SK-N-MC (cell line): ENCODE results near the gene NCOA3.

Source experiments
- EZH2 ChIP-seq: fragments of 200-600 bp; sonication (generic); IDR thresholded peaks from one replicate; pipeline ENCODE4 v1.6.1; 2017; ENCODE audit warnings: antibody characterized with exemption
- POLR2AphosphoS5 ChIP-seq: IDR thresholded peaks from 2 replicates; pipeline ENCODE4 v1.6.1; 2012; ENCODE audit warnings: mild to moderate bottlenecking, low read depth, low read length, borderline replicate concordance

DNA sequence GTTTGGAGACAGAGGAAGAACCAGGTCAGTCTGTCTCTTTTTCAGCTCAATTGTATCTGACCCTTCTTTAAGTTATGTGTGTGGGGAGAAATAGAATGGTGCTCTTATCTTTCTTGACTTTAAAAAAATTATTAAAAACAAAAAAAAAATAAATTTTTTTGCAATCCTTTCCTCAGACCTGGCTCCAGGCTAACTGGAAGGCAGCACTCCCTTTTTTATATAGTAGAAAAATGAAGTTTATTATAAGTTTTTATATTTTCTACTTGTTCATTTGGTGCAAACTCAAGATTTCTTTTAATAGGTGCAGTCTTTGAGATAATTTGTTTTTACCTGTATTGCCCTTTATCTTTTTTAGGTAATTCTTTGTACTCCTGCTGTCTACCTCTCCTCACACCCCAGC is 153.9 kb downstream of the NCOA3 start:
- TF ChIP-seq EZH2 (no peak), POLR2AphosphoS5 (no peak)
